SK-N-SH treated with all-trans-retinoic acid at 6 μM for 48 hours (cell line): ENCODE data around the gene FNIP1.

Experiments
- RARB ChIP-seq: fragments of 250-450 bp; sonication (Bioruptor Pico); IDR thresholded peaks from 2 replicates; pipeline ENCODE4 v1.8.0; 2021; ENCODE audit warnings: mild to moderate bottlenecking, moderate library complexity
- ZFP3 ChIP-seq: fragments of 250-450 bp; sonication (Bioruptor Pico); IDR thresholded peaks from 2 replicates; pipeline ENCODE4 v1.5.0; 2020; ENCODE audit warnings: mild to moderate bottlenecking, moderate library complexity

GRCh38 chr5:131593921-131594320 lies 202.9 kb downstream of the FNIP1 start:
- no peak for TF ChIP-seq RARB (CRISPR knock-in tag)
- TF ChIP-seq ZFP3 (CRISPR knock-in tag), result no peak
